H9 (cell line): ENCODE measurements around the gene LPAR3. TPM values are rescaled to one million over a fixed set of nuclear protein-coding genes. Genes with fewer than 3 reads are reported as not detected.
A peak's percentile ranks its signal among the peaks of the same experiment; 100 is the strongest.

Source experiments
- DNase-seq: peaks from one replicate; pipeline ENCODE4 v3.0.0-alpha.2; 2017
- H2AFZ ChIP-seq: one replicate; pipeline ENCODE4 v1.6.1; 2013; ENCODE audit warnings: mild to moderate bottlenecking, low read length, control low read depth, moderate library complexity
- H2AK5ac ChIP-seq: 2 replicates; pipeline ENCODE4 v1.6.1; 2013; ENCODE audit warnings: low read length, control low read depth, mixed read lengths; ENCODE audit not compliant: insufficient read length
- H2BK120ac ChIP-seq: one replicate; pipeline ENCODE4 v1.6.1; 2013; ENCODE audit warnings: low read depth, mild to moderate bottlenecking, low read length, control low read depth, inconsistent platforms; ENCODE audit not compliant: poor library complexity, severe bottlenecking
- H2BK12ac ChIP-seq: 2 replicates; pipeline ENCODE4 v1.6.1; 2013; ENCODE audit warnings: low read length, control low read depth, mixed read lengths, low read depth; ENCODE audit not compliant: insufficient read length
- H2BK15ac ChIP-seq: 2 replicates; pipeline ENCODE4 v1.6.1; 2013; ENCODE audit warnings: low read depth, low read length, control low read depth
- H2BK20ac ChIP-seq: one replicate; pipeline ENCODE4 v1.6.1; 2013; ENCODE audit warnings: low read depth, mild to moderate bottlenecking, low read length, control low read depth, inconsistent platforms; ENCODE audit not compliant: poor library complexity, severe bottlenecking
- H2BK5ac ChIP-seq: 2 replicates; pipeline ENCODE4 v1.6.1; 2013; ENCODE audit warnings: low read length, control low read depth, mixed read lengths; ENCODE audit not compliant: insufficient read length
- H3K14ac ChIP-seq: 2 replicates; pipeline ENCODE4 v1.6.1; 2013; ENCODE audit warnings: low read length, control low read depth; ENCODE audit not compliant: insufficient read depth
- H3K18ac ChIP-seq: 2 replicates; pipeline ENCODE4 v1.6.1; 2013; ENCODE audit warnings: low read depth, mild to moderate bottlenecking, mixed read lengths, low read length, control low read depth; ENCODE audit not compliant: insufficient read length
- H3K23ac ChIP-seq: 2 replicates; pipeline ENCODE4 v1.6.1; 2013; ENCODE audit warnings: low read length, control low read depth, mixed read lengths, low read depth; ENCODE audit not compliant: insufficient read length
- H3K23me2 ChIP-seq: 2 replicates; pipeline ENCODE4 v1.6.1; 2013; ENCODE audit warnings: low read depth, mild to moderate bottlenecking, mixed read lengths, low read length, control low read depth; ENCODE audit not compliant: insufficient read length, poor library complexity, severe bottlenecking
- H3K27ac ChIP-seq: 2 replicates; pipeline ENCODE4 v1.5.1; 2013; ENCODE audit warnings: low read length, control low read depth, mixed read lengths, low read depth; ENCODE audit not compliant: insufficient read length
- H3K27me3 ChIP-seq: 2 replicates; pipeline ENCODE4 v1.6.1; 2013; ENCODE audit warnings: low read length, control low read depth, inconsistent platforms; ENCODE audit not compliant: insufficient read depth
- H3K4ac ChIP-seq: 2 replicates; pipeline ENCODE4 v1.6.1; 2013; ENCODE audit warnings: low read depth, mild to moderate bottlenecking, control low read depth, inconsistent platforms, low read length, moderate library complexity
- H3K4me1 ChIP-seq: 2 replicates; pipeline ENCODE4 v1.6.1; 2013; ENCODE audit warnings: low read length, control low read depth, inconsistent platforms; ENCODE audit not compliant: insufficient read depth
- H3K4me2 ChIP-seq: 2 replicates; pipeline ENCODE4 v1.6.1; 2013; ENCODE audit warnings: low read length, control low read depth, mixed read lengths; ENCODE audit not compliant: insufficient read length, insufficient read depth
- H3K56ac ChIP-seq: 2 replicates; pipeline ENCODE4 v1.6.1; 2013; ENCODE audit warnings: low read depth, mild to moderate bottlenecking, mixed read lengths, low read length, control low read depth; ENCODE audit not compliant: insufficient read length
- H3K79me1 ChIP-seq: 2 replicates; pipeline ENCODE4 v1.6.1; 2013; ENCODE audit warnings: low read depth, mild to moderate bottlenecking, moderate library complexity, low read length, control low read depth, inconsistent platforms; ENCODE audit not compliant: insufficient read depth, poor library complexity, severe bottlenecking
- H3K79me2 ChIP-seq: 2 replicates; pipeline ENCODE4 v1.6.1; 2013; ENCODE audit warnings: low read length, control low read depth, inconsistent platforms; ENCODE audit not compliant: insufficient read depth
- H3K9ac ChIP-seq: 2 replicates; pipeline ENCODE4 v1.6.1; 2013; ENCODE audit warnings: low read length, control low read depth, mixed read lengths; ENCODE audit not compliant: insufficient read length; ENCODE audit errors: extremely low read depth
- H3K9me3 ChIP-seq: one replicate; pipeline ENCODE4 v1.6.1; 2013; ENCODE audit warnings: low read depth, low read length, inconsistent platforms; ENCODE audit not compliant: control insufficient read depth
- H3T11ph ChIP-seq: one replicate; pipeline ENCODE4 v1.6.1; 2013; ENCODE audit warnings: mild to moderate bottlenecking, low read length, control low read depth, inconsistent platforms
- H4K20me1 ChIP-seq: one replicate; pipeline ENCODE4 v1.6.1; 2013; ENCODE audit not compliant: control insufficient read depth, insufficient read length, insufficient read depth
- H4K5ac ChIP-seq: 2 replicates; pipeline ENCODE4 v1.6.1; 2013; ENCODE audit warnings: low read depth, mild to moderate bottlenecking, mixed read lengths, low read length, control low read depth; ENCODE audit not compliant: insufficient read length
- H4K8ac ChIP-seq: replicated peaks from 2 replicates; pipeline ENCODE4 v1.6.1; 2013; ENCODE audit warnings: low read length, control low read depth, mixed read lengths, low read depth; ENCODE audit not compliant: insufficient read length
- H4K91ac ChIP-seq: 2 replicates; pipeline ENCODE4 v1.6.1; 2013; ENCODE audit warnings: low read depth, mild to moderate bottlenecking, moderate library complexity, mixed read lengths, low read length, control low read depth; ENCODE audit not compliant: insufficient read length
- H3K27ac Mint-ChIP-seq, 3 experiments: 2 replicates in 2 of 3; 3 replicates in 1 of 3; pipeline ENCODE4 v1.8.0; 2020 to 2021; ENCODE audit warnings: mixed read lengths in 3 of 3, mild to moderate bottlenecking in 1 of 3, moderate library complexity in 1 of 3
- H3K27me3 Mint-ChIP-seq: 2 replicates; pipeline ENCODE4 v1.8.0; 2021; ENCODE audit warnings: low read depth, mild to moderate bottlenecking, moderate library complexity, mixed read lengths
- H3K36me3 Mint-ChIP-seq, 3 experiments: 2 replicates in 2 of 3; 3 replicates in 1 of 3; pipeline ENCODE4 v1.8.0; 2020 to 2021; ENCODE audit warnings: low read depth in 3 of 3, mixed read lengths in 3 of 3; ENCODE audit not compliant: insufficient read depth in 1 of 3
- H3K4me1 Mint-ChIP-seq, 2 experiments: 2 replicates each; pipeline ENCODE4 v1.8.0; 2020; ENCODE audit warnings: mixed read lengths in 2 of 2
- H3K4me3 Mint-ChIP-seq, 2 experiments: 2 replicates in 1 of 2; 3 replicates in 1 of 2; pipeline ENCODE4 v1.8.0; 2020 to 2021; ENCODE audit warnings: mild to moderate bottlenecking in 2 of 2, mixed read lengths in 2 of 2, moderate library complexity in 1 of 2
- H3K9me3 Mint-ChIP-seq, 2 experiments: 2 replicates in 1 of 2; 3 replicates in 1 of 2; pipeline ENCODE4 v1.8.0; 2020; ENCODE audit warnings: mild to moderate bottlenecking in 2 of 2, mixed read lengths in 2 of 2, moderate library complexity in 1 of 2
- CTCF ChIP-seq: fragments of 200-600 bp; sonication (generic); conservative IDR thresholded peaks from 3 replicates; pipeline ENCODE4 v1.8.0; 2021; ENCODE audit warnings: antibody characterized with exemption, mild to moderate bottlenecking
- total RNA-seq: library from RNA; stranded (reverse); gene quantifications from 2 replicates; pipeline ENCODE4 v1.2.1, GENCODE V29; 2021

LPAR3 gene
- total RNA-seq, 1 experiment from 2014 or later: 3.0 TPM

GRCh38 chr1:84888753-84889152 is 4.3 kb downstream of the LPAR3 start:
- H3T11ph ChIP-seq: no peak overlapping the region

More at GRCh38 chr1:84888753-84889152, 4.3 kb downstream of the LPAR3 start:
- Mint-ChIP-seq H3K27ac (peak overlapping the region in 1 of 3 experiments; percentile 60; a peak in 1 of 7 replicates), H3K4me1 (peaks cover 11 to 16% of the 10 kb centered on the region in 2 experiments), H3K9me3 (no peaks in the 10 kb centered on the region), H3K27me3 (peaks cover 41% of the 10 kb centered on the region), H3K4me3 (no peak overlapping the region), H3K36me3 (peaks cover 0 to 32% (median 0%) of the 10 kb centered on the region in 3 experiments; a peak in 4 of 7 replicates)
- no peak overlapping the region for H3K4ac ChIP-seq
- no peak overlapping the region for H3K9ac ChIP-seq
- H3K79me1 ChIP-seq: no peaks in the 10 kb centered on the region
- H3K4me2 ChIP-seq: no peak overlapping the region
- no peak overlapping the region for H4K91ac ChIP-seq
- H3K27me3 ChIP-seq: no peaks in the 10 kb centered on the region; the same call in 1 of the 2 replicates
- no peak overlapping the region for H2AFZ ChIP-seq
- no peak overlapping the region for H2BK120ac ChIP-seq
- no peak for TF ChIP-seq CTCF
- no peak overlapping the region for H3K23ac ChIP-seq
- H3K23me2 ChIP-seq: peaks cover 6% of the 10 kb centered on the region
- no peak overlapping the region for H3K56ac ChIP-seq
- H4K5ac ChIP-seq: no peak overlapping the region
- no peak overlapping the region for H2BK5ac ChIP-seq
- no peaks in the 10 kb centered on the region for H3K4me1 ChIP-seq
- H2BK15ac ChIP-seq: no peak overlapping the region
- no peak overlapping the region for H3K14ac ChIP-seq
- no peak overlapping the region for H3K18ac ChIP-seq
- no peak for DNase-seq
- no peak overlapping the region for H2AK5ac ChIP-seq
- no peak overlapping the region for H2BK12ac ChIP-seq
- H3K27ac ChIP-seq: no peak overlapping the region
- no peaks in the 10 kb centered on the region for H3K79me2 ChIP-seq
- H2BK20ac ChIP-seq: no peak overlapping the region
- H4K8ac ChIP-seq: no peak overlapping the region
- H4K20me1 ChIP-seq: no peaks in the 10 kb centered on the region
- H3K9me3 ChIP-seq: no peaks in the 10 kb centered on the region
